ACC112 (cell line): ENCODE data around the gene RBM38.

ENCODE experiments used
- H2AFZ ChIP-seq: fragments of 200-600 bp; sonication (generic); one replicate; pipeline ENCODE4 v1.6.0; 2017; ENCODE audit warnings: antibody characterized with exemption, low read length; ENCODE audit not compliant: unreplicated experiment
- H3K27ac ChIP-seq: fragments of 200-600 bp; sonication (generic); 2 replicates; pipeline ENCODE4 v1.5.1; 2014; ENCODE audit warnings: low read depth, mild to moderate bottlenecking, antibody characterized with exemption, low read length, moderate library complexity
- H3K27me3 ChIP-seq: fragments of 200-600 bp; sonication (generic); 2 replicates; pipeline ENCODE4 v1.6.1; 2014; ENCODE audit warnings: mild to moderate bottlenecking, antibody characterized with exemption, low read length, moderate library complexity, mixed read lengths; ENCODE audit not compliant: insufficient read depth
- H3K36me3 ChIP-seq: fragments of 200-600 bp; sonication (generic); 2 replicates; pipeline ENCODE4 v1.6.1; 2016; ENCODE audit warnings: mild to moderate bottlenecking, antibody characterized with exemption, low read length, moderate library complexity, mixed read lengths; ENCODE audit not compliant: insufficient read depth
- H3K4me1 ChIP-seq: fragments of 200-600 bp; sonication (generic); one replicate; pipeline ENCODE4 v1.6.1; 2016; ENCODE audit warnings: low read length, mixed read lengths; ENCODE audit not compliant: insufficient read depth, unreplicated experiment, control insufficient read depth
- H3K4me3 ChIP-seq: fragments of 200-600 bp; sonication (generic); 2 replicates; pipeline ENCODE4 v1.5.1; 2014; ENCODE audit warnings: mild to moderate bottlenecking, low read depth, low read length
- H3K79me2 ChIP-seq: fragments of 200-600 bp; sonication (generic); one replicate; pipeline ENCODE4 v1.6.0; 2016; ENCODE audit warnings: low read length; ENCODE audit not compliant: control insufficient read depth, unreplicated experiment, insufficient read depth

Gene RBM38

DNA sequence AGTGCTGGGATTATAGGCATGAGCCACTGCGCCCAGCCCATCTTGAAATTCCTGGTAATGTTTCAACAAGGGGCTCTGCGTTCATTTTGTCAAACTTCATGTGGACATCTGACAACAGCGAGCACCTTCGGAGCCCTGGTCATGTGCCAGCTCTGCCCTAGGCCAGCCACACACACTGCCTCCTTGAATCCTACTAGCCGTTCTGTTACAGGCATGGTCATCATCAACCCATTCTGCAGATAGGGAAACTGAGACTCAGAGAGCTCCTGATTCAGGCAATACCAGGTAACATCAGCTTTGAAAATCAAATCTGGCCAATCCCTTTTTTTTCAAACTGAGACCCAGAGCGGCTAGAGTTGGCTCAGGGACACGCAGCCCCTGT lies 41.3 kb downstream of the RBM38 start:
- no peak overlapping the region for H2AFZ ChIP-seq
- no peaks in the 10 kb centered on the region; the same call in 1 of the 2 replicates for H3K27me3 ChIP-seq
- no peak overlapping the region for H3K27ac ChIP-seq
- H3K79me2 ChIP-seq, result no peaks in the 10 kb centered on the region
- H3K36me3 ChIP-seq, result no peaks in the 10 kb centered on the region
- no peak overlapping the region for H3K4me3 ChIP-seq
- H3K4me1 ChIP-seq, result no peaks in the 10 kb centered on the region

DNA sequence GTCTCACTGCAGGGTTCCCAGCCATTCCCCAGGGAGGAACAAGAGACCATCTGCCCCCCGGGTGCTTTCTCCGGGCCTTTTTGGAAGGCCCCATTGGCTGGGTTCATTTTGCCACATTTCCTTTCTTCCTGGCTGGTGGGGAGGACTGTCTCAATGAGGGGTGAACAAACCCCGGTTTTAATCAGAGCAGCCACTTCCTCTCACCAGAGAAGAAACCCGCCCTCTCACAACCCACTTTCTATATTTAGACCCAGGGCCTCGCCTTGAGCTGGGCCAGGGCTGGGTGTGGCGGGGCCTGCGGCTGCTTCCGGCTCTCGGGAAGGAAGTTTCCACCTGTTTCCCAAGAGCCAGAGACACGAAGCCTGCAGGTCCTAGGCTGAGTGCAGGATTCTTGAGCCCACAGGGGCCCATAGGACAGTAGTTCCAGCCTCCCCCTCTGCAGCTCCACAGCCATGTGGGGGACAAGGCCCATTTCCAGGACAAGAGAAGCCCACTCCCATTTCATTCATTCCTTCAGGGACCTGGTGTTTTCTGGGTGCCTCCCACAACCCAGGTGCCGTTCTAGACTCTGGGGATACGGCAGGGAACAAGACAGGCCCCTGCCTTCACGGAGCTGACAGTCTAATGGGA lies 41.8 kb downstream of the RBM38 start:
- no peak overlapping the region for H3K27ac ChIP-seq
- no peaks in the 10 kb centered on the region; the same call in 1 of the 2 replicates for H3K27me3 ChIP-seq
- no peaks in the 10 kb centered on the region for H3K4me1 ChIP-seq
- no peaks in the 10 kb centered on the region for H3K36me3 ChIP-seq
- H2AFZ ChIP-seq, result no peak overlapping the region
- H3K4me3 ChIP-seq, result no peak overlapping the region
- H3K79me2 ChIP-seq, result no peaks in the 10 kb centered on the region

DNA sequence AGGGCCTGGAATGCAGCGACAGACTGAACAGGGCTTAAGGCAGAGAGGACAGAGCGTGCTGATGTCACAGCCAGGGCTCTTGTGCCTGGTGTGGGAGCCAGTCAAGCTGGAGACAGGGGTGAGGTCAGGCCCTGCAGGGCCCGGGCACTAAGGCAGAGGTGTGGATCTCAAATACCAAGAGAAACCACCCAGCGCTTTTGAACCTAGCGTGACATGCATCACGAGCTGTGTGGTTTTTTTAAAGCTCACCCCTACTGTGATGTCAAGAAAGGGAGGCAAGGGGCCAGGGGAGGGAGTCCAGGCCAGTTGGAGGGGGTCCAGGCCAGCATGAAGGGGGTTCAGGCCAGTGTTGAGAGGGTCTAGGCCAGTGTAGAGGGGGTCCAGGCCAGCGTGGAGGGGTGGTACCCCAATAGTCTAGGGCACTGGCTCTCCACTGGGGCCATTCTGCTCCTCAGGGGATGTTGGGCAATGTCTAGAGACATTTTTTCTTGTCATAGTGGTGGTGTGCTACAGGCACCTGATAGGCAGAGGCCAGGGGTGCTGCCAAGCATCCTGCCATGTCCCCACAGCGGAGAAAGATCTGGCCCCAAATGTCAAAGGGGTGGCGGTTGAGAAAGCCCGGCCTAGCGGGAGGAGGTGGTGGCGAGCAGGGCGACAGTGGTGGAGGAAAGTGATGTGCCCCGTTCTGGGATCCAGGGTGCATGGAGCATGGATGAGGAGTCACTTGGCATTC lies 42.6 kb downstream of the RBM38 start:
- Histone ChIP-seq H3K36me3 (no peaks in the 10 kb centered on the region), H3K27me3 (no peaks in the 10 kb centered on the region; the same call in 1 of the 2 replicates), H3K27ac (no peak overlapping the region), H2AFZ (no peak overlapping the region), H3K4me1 (no peaks in the 10 kb centered on the region), H3K79me2 (no peaks in the 10 kb centered on the region), H3K4me3 (no peak overlapping the region)

DNA sequence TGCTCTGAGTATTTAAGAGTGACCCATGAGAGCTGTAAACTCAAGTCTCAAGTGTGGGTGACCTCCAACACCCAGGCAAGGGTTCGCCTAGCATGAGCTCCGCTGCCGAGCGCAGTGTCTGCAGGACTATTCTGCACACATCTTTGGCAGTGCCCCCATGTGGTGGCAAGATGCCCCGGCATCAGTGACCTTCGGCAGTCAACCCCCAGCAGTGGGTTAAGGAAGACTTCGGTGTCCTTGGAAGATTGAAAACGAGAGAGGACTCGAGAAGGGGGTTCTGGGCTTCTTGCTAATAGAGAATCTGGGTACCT lies 43.1 kb downstream of the RBM38 start:
- H3K27me3 ChIP-seq, result no peaks in the 10 kb centered on the region; the same call in 1 of the 2 replicates
- no peaks in the 10 kb centered on the region for H3K79me2 ChIP-seq
- no peaks in the 10 kb centered on the region for H3K36me3 ChIP-seq
- no peak overlapping the region for H2AFZ ChIP-seq
- no peak overlapping the region for H3K27ac ChIP-seq
- H3K4me1 ChIP-seq, result no peaks in the 10 kb centered on the region
- H3K4me3 ChIP-seq, result no peak overlapping the region

DNA sequence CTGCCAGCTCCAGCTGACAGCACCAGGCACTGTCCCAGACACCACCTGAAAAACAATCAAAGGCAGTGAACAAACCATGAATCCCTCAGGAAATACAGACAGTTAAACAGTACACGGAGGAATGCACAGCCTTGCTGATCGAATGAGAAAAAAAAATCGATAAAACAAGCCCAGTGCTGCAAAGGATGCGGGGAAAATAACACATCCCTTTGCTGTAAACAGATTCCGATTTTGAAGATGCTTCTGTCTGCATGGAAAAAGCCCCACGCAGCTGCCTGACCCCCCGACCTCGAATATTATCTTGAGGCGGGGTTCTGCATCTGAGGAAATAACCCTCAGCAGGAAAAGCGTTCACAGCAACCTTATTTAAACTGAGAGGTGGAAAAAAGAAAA lies 43.9 kb downstream of the RBM38 start:
- no peaks in the 10 kb centered on the region for H3K36me3 ChIP-seq
- no peaks in the 10 kb centered on the region; the same call in 1 of the 2 replicates for H3K27me3 ChIP-seq
- H3K4me1 ChIP-seq, result no peaks in the 10 kb centered on the region
- H3K79me2 ChIP-seq, result no peaks in the 10 kb centered on the region
- no peak overlapping the region for H3K4me3 ChIP-seq
- H3K27ac ChIP-seq, result no peak overlapping the region
- no peak overlapping the region for H2AFZ ChIP-seq

DNA sequence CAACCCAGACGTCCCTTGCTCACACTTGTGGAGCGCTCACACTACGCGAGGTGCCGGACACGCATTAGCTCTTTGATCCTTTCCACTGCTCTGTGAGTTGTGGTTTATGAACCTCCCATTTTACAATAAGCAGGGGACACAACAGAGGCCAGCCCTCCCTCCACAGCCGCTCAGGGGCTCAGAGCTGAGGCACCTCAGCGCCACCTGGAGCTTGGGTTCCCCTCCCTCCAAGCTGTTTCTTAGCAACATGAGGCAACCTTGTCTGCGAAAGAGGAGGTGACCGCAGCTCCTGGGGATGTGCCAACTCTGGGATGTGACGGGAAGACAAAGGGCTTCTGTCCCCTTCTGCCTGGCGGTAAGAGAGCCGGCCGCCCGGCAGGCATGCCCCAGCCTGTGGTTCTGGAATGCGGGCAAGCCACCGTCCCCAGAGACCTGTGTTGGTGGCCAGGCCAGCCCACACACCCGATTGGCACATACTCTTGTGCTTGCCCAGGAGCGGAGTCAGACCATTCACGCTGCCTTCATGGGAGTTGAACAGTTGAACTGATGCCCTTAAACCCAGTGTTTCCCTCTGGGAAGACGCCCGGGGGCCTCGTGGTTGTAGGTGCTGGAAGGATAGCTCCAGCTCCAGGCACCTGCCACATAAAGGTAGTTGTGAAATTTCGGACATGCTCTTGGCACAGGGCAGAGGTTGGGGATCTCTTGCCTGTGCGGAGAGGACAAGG lies 44.5 kb downstream of the RBM38 start:
- H3K36me3 ChIP-seq, result no peaks in the 10 kb centered on the region
- no peak overlapping the region for H3K27ac ChIP-seq
- H3K27me3 ChIP-seq, result no peaks in the 10 kb centered on the region; the same call in 1 of the 2 replicates
- no peak overlapping the region for H2AFZ ChIP-seq
- no peak overlapping the region for H3K4me3 ChIP-seq
- H3K79me2 ChIP-seq, result no peaks in the 10 kb centered on the region
- no peaks in the 10 kb centered on the region for H3K4me1 ChIP-seq

DNA sequence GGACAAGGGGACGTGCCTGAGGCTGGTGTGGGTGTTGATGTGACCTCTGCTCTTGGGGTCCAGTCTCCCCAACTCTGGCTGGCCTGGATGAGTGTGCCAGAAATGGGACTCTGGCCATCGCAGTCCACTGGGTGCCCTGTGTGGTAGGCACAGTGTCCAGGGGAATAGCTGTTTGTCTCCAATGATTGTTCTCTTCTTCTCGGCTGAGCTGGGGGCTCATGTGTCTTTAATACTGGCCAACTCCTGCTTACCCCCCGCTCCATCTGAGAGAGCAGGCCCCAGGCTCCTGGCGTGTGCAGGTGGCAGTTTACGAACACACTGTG lies 45.0 kb downstream of the RBM38 start:
- H3K4me3 ChIP-seq, result no peak overlapping the region
- H3K4me1 ChIP-seq, result no peaks in the 10 kb centered on the region
- no peak overlapping the region for H3K27ac ChIP-seq
- no peaks in the 10 kb centered on the region for H3K79me2 ChIP-seq
- no peaks in the 10 kb centered on the region; the same call in 1 of the 2 replicates for H3K27me3 ChIP-seq
- H2AFZ ChIP-seq, result no peak overlapping the region
- H3K36me3 ChIP-seq, result no peaks in the 10 kb centered on the region

GRCh38 chr20:57437267-57437666 lies 46.1 kb downstream of the RBM38 start:
- no peaks in the 10 kb centered on the region; the same call in 1 of the 2 replicates for H3K27me3 ChIP-seq
- H3K79me2 ChIP-seq, result no peaks in the 10 kb centered on the region
- no peaks in the 10 kb centered on the region for H3K36me3 ChIP-seq
- no peak overlapping the region for H3K27ac ChIP-seq
- H3K4me1 ChIP-seq, result no peaks in the 10 kb centered on the region
- no peak overlapping the region for H3K4me3 ChIP-seq
- no peak overlapping the region for H2AFZ ChIP-seq

DNA sequence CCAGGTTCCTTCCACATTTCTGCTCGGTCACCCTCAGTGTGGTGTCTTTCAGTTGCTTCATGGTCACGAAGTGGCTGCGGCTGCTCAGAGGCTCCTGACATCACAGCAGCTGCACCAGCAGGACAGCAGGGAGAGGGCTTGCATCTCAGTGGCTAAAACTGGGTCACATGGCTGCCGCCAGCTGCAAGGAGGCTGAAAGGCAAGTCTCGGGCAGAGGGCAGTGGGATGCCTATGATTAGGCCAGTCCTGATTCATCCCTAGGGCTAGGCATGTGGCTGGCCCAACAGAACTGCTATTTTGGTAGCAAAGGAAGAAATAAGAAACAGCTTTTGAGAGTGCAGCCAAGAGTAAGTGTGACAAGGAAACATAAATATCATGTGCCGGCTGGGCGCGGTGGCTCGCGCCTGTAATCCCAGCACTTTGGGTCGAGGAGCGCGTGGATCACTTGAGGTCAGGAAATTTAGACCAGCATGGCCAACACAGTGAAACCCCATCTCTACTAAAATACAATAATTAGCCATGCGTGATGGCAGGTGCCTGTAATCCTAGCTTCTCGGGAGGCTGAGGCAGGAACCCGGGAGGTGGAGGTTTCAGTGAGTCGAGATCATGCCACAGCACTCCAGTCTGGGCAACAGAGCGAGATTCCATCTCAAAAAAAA lies 46.6 kb downstream of the RBM38 start:
- H3K36me3 ChIP-seq, result no peaks in the 10 kb centered on the region
- no peak overlapping the region for H3K27ac ChIP-seq
- no peaks in the 10 kb centered on the region; the same call in 1 of the 2 replicates for H3K27me3 ChIP-seq
- H3K4me3 ChIP-seq, result no peak overlapping the region
- no peak overlapping the region for H2AFZ ChIP-seq
- no peaks in the 10 kb centered on the region for H3K4me1 ChIP-seq
- H3K79me2 ChIP-seq, result no peaks in the 10 kb centered on the region

- Histone ChIP-seq H3K36me3 (no peaks in the 10 kb centered on the region), H3K4me1 (no peaks in the 10 kb centered on the region), H3K27ac (no peak overlapping the region), H3K27me3 (no peaks in the 10 kb centered on the region; the same call in 1 of the 2 replicates), H3K4me3 (no peak overlapping the region), H2AFZ (no peak overlapping the region), H3K79me2 (no peaks in the 10 kb centered on the region)
Observed at GRCh38 chr20:57438552-57438951, 47.4 kb downstream of the RBM38 start.
